HepG2 (cell line): Measurements from ENCODE around the gene LRP2. TPM values are rescaled to one million over a fixed set of nuclear protein-coding genes. Genes with fewer than 3 reads are reported as not detected.

Experiments used
- ATAC-seq: fragments of 200-7000 bp; cut with Tn5 transposase; 3 replicates; pipeline ENCODE4 v1.9.1; 2020; ENCODE audit warnings: mild to moderate bottlenecking, moderate library complexity
- BruUV-seq: library from RNA; stranded (reverse); fragments of 400-500 nt; replicated peaks from 2 replicates; lab custom pipeline; 2021; lab: Mats Ljungman, UMichigan
- CTCF ChIA-PET: fragments of 300-600 bp; formaldehyde crosslinking; extraction: SDS; loops from one replicate; lab custom pipeline; 2021; ENCODE audit warnings: low total read pairs, inconsistent platforms, low intra/inter-chr PET ratio; lab: Yijun Ruan, JAX
- POLR2A ChIA-PET: fragments of 350-600 bp; sonication (Branson Sonifier 250); formaldehyde crosslinking; loops from one replicate; lab custom pipeline; 2020; ENCODE audit warnings: antibody characterized with exemption, inconsistent platforms; lab: Yijun Ruan, JAX
- DNase-seq: peaks from one replicate; pipeline ENCODE4 v3.0.0-alpha.2; 2015; ENCODE audit warnings: low spot score
- FAIRE-seq: peaks from 3 replicates; lab custom pipeline; 2011; peaks lifted over from hg19 to GRCh38; lab: Jason Lieb, UNC
- H2AFZ ChIP-seq: one replicate; pipeline ENCODE4 v1.6.1; 2011; ENCODE audit warnings: low read length, inconsistent platforms
- H3K27ac ChIP-seq: fragments of 300-600 bp; 3 replicates; pipeline ENCODE4 v1.8.0; 2011; ENCODE audit warnings: mixed run types, mild to moderate bottlenecking, mixed read lengths, low read length, inconsistent platforms; ENCODE audit not compliant: insufficient read depth; ENCODE audit errors: extremely low read length
- H3K27me3 ChIP-seq, 2 experiments: fragments of 200-600 bp in 1 of 2; 2 replicates in 1 of 2; 3 replicates in 1 of 2; pipeline versions ENCODE4 v1.6.0 to v1.8.0; 2011; ENCODE audit warnings: low read length in 2 of 2, mild to moderate bottlenecking in 2 of 2, moderate library complexity in 2 of 2, inconsistent platforms in 1 of 2; ENCODE audit not compliant: insufficient read depth in 2 of 2, control insufficient read depth in 1 of 2
- H3K36me3 ChIP-seq, 2 experiments: fragments of 200-600 bp in 1 of 2; replicated peaks in 1 of 2; 2 replicates in 1 of 2; 3 replicates in 1 of 2; pipeline versions ENCODE4 v1.5.1 to v1.8.0; 2011; ENCODE audit warnings: low read length in 2 of 2, inconsistent platforms in 1 of 2; ENCODE audit not compliant: insufficient read depth in 2 of 2, control insufficient read depth in 1 of 2
- H3K4me1 ChIP-seq: 2 replicates; pipeline ENCODE4 v1.5.1; 2012; ENCODE audit warnings: low read length, inconsistent platforms; ENCODE audit not compliant: insufficient read depth
- H3K4me2 ChIP-seq: 2 replicates; pipeline ENCODE4 v1.6.0; 2011; ENCODE audit warnings: low read depth, low read length, inconsistent platforms
- H3K4me3 ChIP-seq, 3 experiments: fragments of 200-600 bp in 1 of 3; sonication (generic), shearing (Covaris generic) in 1 of 3; replicated peaks in 1 of 3; 2 replicates each; pipeline ENCODE4 v1.5.1; 2011 to 2016; ENCODE audit warnings: low read length in 3 of 3, inconsistent platforms in 2 of 3, low read depth in 2 of 3, mild to moderate bottlenecking in 2 of 3, control low read depth in 1 of 3, mixed read lengths in 1 of 3; ENCODE audit not compliant: insufficient read depth in 1 of 3
- H3K79me2 ChIP-seq: one replicate; pipeline ENCODE4 v1.6.1; 2011; ENCODE audit warnings: low read length, inconsistent platforms; ENCODE audit not compliant: insufficient read depth
- H3K9ac ChIP-seq: 2 replicates; pipeline ENCODE4 v1.6.0; 2011; ENCODE audit warnings: mild to moderate bottlenecking, low read depth, low read length, inconsistent platforms; ENCODE audit not compliant: insufficient read depth
- H3K9me3 ChIP-seq: 2 replicates; pipeline ENCODE4 v1.5.1; 2012; ENCODE audit warnings: mild to moderate bottlenecking, low read length
- H4K20me1 ChIP-seq: 2 replicates; pipeline ENCODE4 v1.6.0; 2011; ENCODE audit warnings: inconsistent platforms, mild to moderate bottlenecking, low read length, moderate library complexity; ENCODE audit not compliant: insufficient read depth
- CENPT ChIP-seq: sonication (generic); formaldehyde crosslinking; IDR thresholded peaks from 2 replicates; pipeline ENCODE4 v1.8.0; 2022; ENCODE audit warnings: low read depth, mild to moderate bottlenecking, moderate library complexity, missing genetic modification reagents
- FIP1L1 ChIP-seq: fragments of 200-400 bp; formaldehyde crosslinking; IDR thresholded peaks from 2 replicates; pipeline ENCODE4 v1.6.1; 2018; ENCODE audit warnings: low read depth, mild to moderate bottlenecking, low read length, moderate library complexity, borderline replicate concordance; ENCODE audit not compliant: insufficient read depth
- HNF4A ChIP-seq: sonication (generic); formaldehyde crosslinking; IDR thresholded peaks from 2 replicates; pipeline ENCODE4 v1.4.0; 2020; ENCODE audit warnings: missing genetic modification reagents
- KDM1A ChIP-seq: IDR thresholded peaks from 2 replicates; pipeline ENCODE4 v1.6.1; 2016; ENCODE audit warnings: missing compliant biosample characterization
- KLF12 ChIP-seq: sonication (generic); formaldehyde crosslinking; IDR thresholded peaks from 2 replicates; pipeline ENCODE4 v1.4.0; 2020; ENCODE audit warnings: missing genetic modification reagents, borderline replicate concordance
- MIER3 ChIP-seq: IDR thresholded peaks from 2 replicates; pipeline ENCODE4 v1.6.1; 2016; ENCODE audit warnings: missing compliant biosample characterization, borderline replicate concordance
- NFE2L2 ChIP-seq: fragments of 150-350 bp; IDR thresholded peaks from 2 replicates; pipeline ENCODE4 v1.6.1; 2014; ENCODE audit warnings: low read length
- POLR2G ChIP-seq: fragments of 200-400 bp; formaldehyde crosslinking; IDR thresholded peaks from 2 replicates; pipeline ENCODE4 v1.6.1; 2018; ENCODE audit warnings: mild to moderate bottlenecking, low read depth, low read length, moderate library complexity
- RAD51 ChIP-seq: fragments of 450-650 bp; IDR thresholded peaks from 2 replicates; pipeline ENCODE4 v1.6.1; 2016; ENCODE audit warnings: borderline replicate concordance
- RBAK ChIP-seq: sonication (generic); formaldehyde crosslinking; IDR thresholded peaks from 2 replicates; pipeline ENCODE4 v1.5.1; 2020; ENCODE audit warnings: mild to moderate bottlenecking, missing genetic modification reagents
- RBFOX2 ChIP-seq: fragments of 200-400 bp; formaldehyde crosslinking; IDR thresholded peaks from 2 replicates; pipeline ENCODE4 v1.6.1; 2017; ENCODE audit warnings: low read depth, mild to moderate bottlenecking, low read length
- SNAPC2 ChIP-seq: sonication (generic); formaldehyde crosslinking; IDR thresholded peaks from 2 replicates; pipeline ENCODE4 v1.8.1; 2022; ENCODE audit warnings: mild to moderate bottlenecking, missing genetic modification reagents
- ZNF180 ChIP-seq: sonication (generic); formaldehyde crosslinking; IDR thresholded peaks from 2 replicates; pipeline ENCODE4 v1.4.0; 2020; ENCODE audit warnings: low read depth, missing genetic modification reagents, borderline replicate concordance
- ZNF263 ChIP-seq: sonication (generic); formaldehyde crosslinking; IDR thresholded peaks from 2 replicates; pipeline ENCODE4 v1.4.0; 2020; ENCODE audit warnings: missing genetic modification reagents
- ZNF776 ChIP-seq: sonication (generic); formaldehyde crosslinking; IDR thresholded peaks from 2 replicates; pipeline ENCODE4 v1.4.0; 2020; ENCODE audit warnings: mild to moderate bottlenecking, missing genetic modification reagents
- WGBS: methylation state at CpG from one replicate; pipeline ENCODE4 v1.1.6; 2017; ENCODE audit warnings: low lambda C conversion rate; 5-methylcytosine and 5-hydroxymethylcytosine counted together
- in situ Hi-C: cut with HindIII; loops from 2 replicates; pipeline ENCODE4 v1.10.0; 2017; ENCODE audit warnings: low pct_unique_long_range_greater_than_20kb; ENCODE audit not compliant: extremely low pct_ligation_motif_present
- intact Hi-C: fragments of 100-400 bp; cut with micrococcal nuclease; formaldehyde crosslinking; loops from one replicate; pipeline ENCODE4 v1.10.0; 2022; ENCODE audit not compliant: unreplicated experiment
- polyA plus RNA-seq, 8 experiments: library from polyadenylated mRNA; depleted of rRNA in 3 of 8; stranded (reverse) in 7 of 8; unstranded in 1 of 8; fragments of >200 nt; fragmentation: Illumina TruSeq in 4 of 8; extraction: Trizol in 4 of 8; gene quantifications; 2 replicates each; pipeline versions ENCODE4 v1.2.1 to v1.2.3, GENCODE V29; 2011 to 2016; ENCODE audit warnings: low read depth in 4 of 8, missing spikeins in 1 of 8, mixed read lengths in 1 of 8; ENCODE audit not compliant: insufficient read depth in 1 of 8
- total RNA-seq, 5 experiments: library from RNA; depleted of rRNA; stranded (reverse); fragments of >200 nt; fragmentation: Illumina TruSeq; extraction: Trizol; gene quantifications; 2 replicates each; pipeline ENCODE4 v1.2.3, GENCODE V29; 2016; ENCODE audit warnings: low read depth in 1 of 5
- TF ChIP-seq, protein P1 (sequence below): sonication (generic); formaldehyde crosslinking; IDR thresholded peaks from 2 replicates; pipeline ENCODE4 v1.4.0; 2020; ENCODE audit warnings: missing genetic modification reagents

Gene LRP2
- total and polyA plus RNA-seq, 2 of the 13 experiments (the other 11 are each of a cell fraction or from before 2014, with no cell fraction given) = 0.03 to 0.15 TPM

DNA sequence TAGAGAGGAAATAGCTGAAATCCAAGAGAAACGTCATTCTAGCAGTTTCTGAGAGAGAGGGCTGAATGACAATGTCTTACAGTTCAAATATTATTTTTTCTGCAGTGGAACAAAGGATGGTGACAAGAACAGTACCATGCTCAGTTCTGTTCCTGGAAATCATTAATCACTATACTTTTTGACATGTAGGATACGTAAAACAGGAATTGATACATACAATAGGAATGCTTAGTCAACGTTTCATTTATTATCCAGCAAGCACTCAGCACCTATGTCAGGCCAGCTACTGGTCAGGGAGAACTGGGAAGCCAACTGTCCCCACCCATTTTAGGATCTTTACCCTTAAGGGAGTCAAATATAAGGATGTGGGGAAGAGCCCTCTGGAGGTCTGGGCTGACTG is 178.3 kb downstream of the LRP2 start:
- Histone ChIP-seq H4K20me1 (no peaks in the 10 kb centered on the region), H3K9ac (no peak overlapping the region), H3K9me3 (no peaks in the 10 kb centered on the region), H3K4me1 (no peaks in the 10 kb centered on the region), H3K4me3 (no peak overlapping the region), H3K27me3 (peaks cover 0 to 11% of the 10 kb centered on the region in 2 experiments; a peak in 2 of 5 replicates), H2AFZ (no peak overlapping the region), H3K36me3 (no peaks in the 10 kb centered on the region), H3K4me2 (no peak overlapping the region), H3K79me2 (no peaks in the 10 kb centered on the region), H3K27ac (no peak overlapping the region)
- ATAC-seq (no peak), FAIRE-seq (no peak), DNase-seq (no peak)
- 5% methylated on average over 3 of the region's 3 CpGs for WGBS
- ChIA-PET CTCF (no interaction called here), POLR2A (no interaction called here)
- in situ Hi-C loops = no loop called here
- intact Hi-C loops = no loop called here
- no peak for TF ChIP-seq HNF4A (CRISPR knock-in tag)
- no peak for TF ChIP-seq RBFOX2
- no peak for TF ChIP-seq RBAK (CRISPR knock-in tag)
- TF ChIP-seq MIER3 (CRISPR knock-in tag) = no peak
- no peak for TF ChIP-seq ZNF776 (CRISPR knock-in tag)
- no peak for TF ChIP-seq RAD51
- TF ChIP-seq NFE2L2 = no peak
- no peak for TF ChIP-seq KDM1A
- TF ChIP-seq ZNF263 (CRISPR knock-in tag) = no peak
- no peak for TF ChIP-seq POLR2G
- no peak for TF ChIP-seq FIP1L1
- no peak for TF ChIP-seq SNAPC2 (CRISPR knock-in tag)
- no TSS peak for BruUV-seq

GRCh38 chr2:169182573-169182972 is 179.8 kb downstream of the LRP2 start:
- no peak overlapping the region for H3K4me2 ChIP-seq
- intact Hi-C loops = no loop called here
- DNase-seq (no peak), ATAC-seq (no peak), FAIRE-seq (no peak)
- H3K27ac ChIP-seq = no peak overlapping the region
- no peak overlapping the region for H2AFZ ChIP-seq
- peaks cover 0 to 11% of the 10 kb centered on the region in 2 experiments; a peak in 1 of 5 replicates for H3K27me3 ChIP-seq
- H3K4me1 ChIP-seq = no peaks in the 10 kb centered on the region
- H3K9me3 ChIP-seq = no peaks in the 10 kb centered on the region
- in situ Hi-C loops = no loop called here
- H3K36me3 ChIP-seq = no peaks in the 10 kb centered on the region
- 0% methylated on average over 2 of the region's 2 CpGs for whole genome bisulfite sequencing
- ChIA-PET CTCF (no interaction called here), POLR2A (no interaction called here)
- H3K9ac ChIP-seq = no peak overlapping the region
- no TSS peak for BruUV-seq
- H3K79me2 ChIP-seq = no peaks in the 10 kb centered on the region
- H3K4me3 ChIP-seq = no peak overlapping the region
- H4K20me1 ChIP-seq = no peaks in the 10 kb centered on the region
- TF ChIP-seq, protein P1, sequence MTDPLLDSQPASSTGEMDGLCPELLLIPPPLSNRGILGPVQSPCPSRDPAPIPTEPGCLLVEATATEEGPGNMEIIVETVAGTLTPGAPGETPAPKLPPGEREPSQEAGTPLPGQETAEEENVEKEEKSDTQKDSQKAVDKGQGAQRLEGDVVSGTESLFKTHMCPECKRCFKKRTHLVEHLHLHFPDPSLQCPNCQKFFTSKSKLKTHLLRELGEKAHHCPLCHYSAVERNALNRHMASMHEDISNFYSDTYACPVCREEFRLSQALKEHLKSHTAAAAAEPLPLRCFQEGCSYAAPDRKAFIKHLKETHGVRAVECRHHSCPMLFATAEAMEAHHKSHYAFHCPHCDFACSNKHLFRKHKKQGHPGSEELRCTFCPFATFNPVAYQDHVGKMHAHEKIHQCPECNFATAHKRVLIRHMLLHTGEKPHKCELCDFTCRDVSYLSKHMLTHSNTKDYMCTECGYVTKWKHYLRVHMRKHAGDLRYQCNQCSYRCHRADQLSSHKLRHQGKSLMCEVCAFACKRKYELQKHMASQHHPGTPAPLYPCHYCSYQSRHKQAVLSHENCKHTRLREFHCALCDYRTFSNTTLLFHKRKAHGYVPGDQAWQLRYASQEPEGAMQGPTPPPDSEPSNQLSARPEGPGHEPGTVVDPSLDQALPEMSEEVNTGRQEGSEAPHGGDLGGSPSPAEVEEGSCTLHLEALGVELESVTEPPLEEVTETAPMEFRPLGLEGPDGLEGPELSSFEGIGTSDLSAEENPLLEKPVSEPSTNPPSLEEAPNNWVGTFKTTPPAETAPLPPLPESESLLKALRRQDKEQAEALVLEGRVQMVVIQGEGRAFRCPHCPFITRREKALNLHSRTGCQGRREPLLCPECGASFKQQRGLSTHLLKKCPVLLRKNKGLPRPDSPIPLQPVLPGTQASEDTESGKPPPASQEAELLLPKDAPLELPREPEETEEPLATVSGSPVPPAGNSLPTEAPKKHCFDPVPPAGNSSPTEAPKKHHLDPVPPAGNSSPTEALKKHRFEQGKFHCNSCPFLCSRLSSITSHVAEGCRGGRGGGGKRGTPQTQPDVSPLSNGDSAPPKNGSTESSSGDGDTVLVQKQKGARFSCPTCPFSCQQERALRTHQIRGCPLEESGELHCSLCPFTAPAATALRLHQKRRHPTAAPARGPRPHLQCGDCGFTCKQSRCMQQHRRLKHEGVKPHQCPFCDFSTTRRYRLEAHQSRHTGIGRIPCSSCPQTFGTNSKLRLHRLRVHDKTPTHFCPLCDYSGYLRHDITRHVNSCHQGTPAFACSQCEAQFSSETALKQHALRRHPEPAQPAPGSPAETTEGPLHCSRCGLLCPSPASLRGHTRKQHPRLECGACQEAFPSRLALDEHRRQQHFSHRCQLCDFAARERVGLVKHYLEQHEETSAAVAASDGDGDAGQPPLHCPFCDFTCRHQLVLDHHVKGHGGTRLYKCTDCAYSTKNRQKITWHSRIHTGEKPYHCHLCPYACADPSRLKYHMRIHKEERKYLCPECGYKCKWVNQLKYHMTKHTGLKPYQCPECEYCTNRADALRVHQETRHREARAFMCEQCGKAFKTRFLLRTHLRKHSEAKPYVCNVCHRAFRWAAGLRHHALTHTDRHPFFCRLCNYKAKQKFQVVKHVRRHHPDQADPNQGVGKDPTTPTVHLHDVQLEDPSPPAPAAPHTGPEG (CRISPR knock-in tag) = no peak
- TF ChIP-seq ZNF180 (no peak), CENPT (no peak), KLF12 (CRISPR knock-in tag) (no peak)
